Mesenchymal stem cell (in vitro differentiated cells and primary cell): Measurements from ENCODE around the gene SYT9. TPM values are rescaled to one million over a fixed set of nuclear protein-coding genes. Genes with fewer than 3 reads are reported as not detected.

Experiments used
- small RNA-seq: library from polyadenylated mRNA; stranded (forward); fragments of <200 nt; extraction: miRNeasy Mini kit (QIAGEN cat#:217004); gene quantifications from one replicate; pipeline ENCODE3, GENCODE V24; 2013; ENCODE audit warnings: low read depth

The SYT9 gene

Small RNAs within 50 kb of the gene (small RNA-seq; reads per million reads assigned to genes)
- gene MIR302E, result not detected
